Stimulated activated effector memory CD8-positive, alpha-beta T cell treated with anti-CD3 and anti-CD28 coated beads, Interleukin-12 subunit alpha, Interleukin-12 subunit beta, amount 100 ng/mL, for 72 hours (primary cell): Measurements from ENCODE around the gene CBLB.

Source experiments
- ATAC-seq: fragments of 150-1000 bp; cut with Tn5 transposase; 2 replicates; pipeline ENCODE4 v1.10.0; 2021
- DNase-seq, 2 donors: peaks; one replicate each; pipeline ENCODE4 v3.0.0; 2021 to 2022; ENCODE audit warnings: low spot score in 2 of 2
- H3K27ac Mint-ChIP-seq: one replicate; pipeline ENCODE4 v1.8.0; 2022; ENCODE audit warnings: mild to moderate bottlenecking, mixed read lengths
- H3K36me3 Mint-ChIP-seq: one replicate; pipeline ENCODE4 v1.8.0; 2022; ENCODE audit warnings: mild to moderate bottlenecking, mixed read lengths
- H3K4me1 Mint-ChIP-seq: one replicate; pipeline ENCODE4 v1.8.0; 2022; ENCODE audit warnings: mixed read lengths
- H3K4me3 Mint-ChIP-seq: one replicate; pipeline ENCODE4 v1.8.0; 2022; ENCODE audit warnings: mild to moderate bottlenecking, mixed read lengths
- H3K9me3 Mint-ChIP-seq: one replicate; pipeline ENCODE4 v1.8.0; 2022; ENCODE audit warnings: mixed read lengths

Gene CBLB

DNA sequence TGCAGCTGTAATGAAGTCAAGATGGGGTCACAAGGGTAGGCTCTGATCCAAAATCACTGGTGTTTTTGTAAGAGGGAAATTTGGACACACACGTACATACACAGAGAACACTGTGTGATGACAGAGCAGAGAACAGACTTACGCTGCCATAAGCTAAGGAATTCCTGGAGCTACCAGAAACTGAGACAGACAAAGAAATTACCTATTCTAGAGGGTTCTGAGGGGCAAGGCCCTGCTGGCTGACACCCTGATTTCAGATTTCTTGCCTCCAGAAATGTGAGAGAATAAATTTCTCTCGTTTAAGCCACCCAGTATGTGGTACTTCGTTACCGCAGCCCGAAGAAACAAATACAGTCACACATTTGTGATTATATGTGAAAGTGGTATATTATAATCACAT, 24.8 kb downstream of the CBLB start:
- Mint-ChIP-seq H3K9me3 (no peaks in the 10 kb centered on the region), H3K27ac (peak overlapping the region; percentile 13), H3K4me1 (peaks cover 54% of the 10 kb centered on the region), H3K36me3 (peaks cover 96% of the 10 kb centered on the region), H3K4me3 (no peak overlapping the region)
- DNase-seq (no peak), ATAC-seq (no peak)

DNA sequence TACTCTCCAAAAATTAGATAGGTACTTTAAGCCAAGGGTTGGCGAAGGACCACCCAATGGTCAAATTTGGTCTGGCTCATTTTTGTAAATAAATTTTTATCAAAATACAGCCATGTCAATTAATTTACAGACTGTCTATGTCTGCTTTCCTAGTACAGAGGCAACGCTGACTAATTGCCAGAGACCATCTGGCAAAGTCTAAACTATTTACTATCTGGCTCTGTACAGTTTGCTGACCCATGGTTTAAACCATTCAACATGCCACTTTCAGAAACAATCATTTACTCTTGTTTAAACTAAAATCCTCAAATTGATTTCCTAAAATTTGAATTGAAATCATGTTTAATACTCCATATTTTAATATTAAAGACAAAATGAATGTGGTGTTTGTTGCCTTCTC, 25.9 kb downstream of the CBLB start:
- peak overlapping the region; percentile 75 for H3K27ac Mint-ChIP-seq
- DNase-seq (no peak), ATAC-seq (no peak)
- no peak overlapping the region for H3K4me3 Mint-ChIP-seq
- H3K36me3 Mint-ChIP-seq = peaks cover 96% of the 10 kb centered on the region
- H3K9me3 Mint-ChIP-seq = no peaks in the 10 kb centered on the region
- H3K4me1 Mint-ChIP-seq = peaks cover 54% of the 10 kb centered on the region

DNA sequence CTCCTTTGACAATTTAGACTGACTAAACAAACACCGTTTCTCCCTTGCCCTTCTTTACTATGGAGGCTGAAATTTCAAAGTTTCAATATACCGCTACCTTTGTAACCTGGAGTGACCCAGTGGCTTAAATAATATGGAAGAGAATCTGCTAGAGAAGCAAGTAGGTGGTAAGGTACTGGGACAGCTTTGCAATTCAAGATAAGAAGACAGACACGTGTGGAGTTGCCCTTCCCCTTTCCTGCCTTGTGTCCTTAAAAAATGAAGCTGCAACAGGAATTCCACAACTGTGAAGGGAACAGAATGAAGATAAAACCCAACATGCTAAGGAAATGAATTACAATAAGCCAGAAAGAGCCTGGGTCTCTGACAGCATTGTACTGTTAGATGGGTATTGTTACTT, 26.4 kb downstream of the CBLB start:
- peaks cover 54% of the 10 kb centered on the region for H3K4me1 Mint-ChIP-seq
- H3K27ac Mint-ChIP-seq = peak overlapping the region; percentile 75
- no peak for ATAC-seq
- DNase-seq = no peak
- no peaks in the 10 kb centered on the region for H3K9me3 Mint-ChIP-seq
- H3K4me3 Mint-ChIP-seq = no peak overlapping the region
- H3K36me3 Mint-ChIP-seq = peaks cover 96% of the 10 kb centered on the region

DNA sequence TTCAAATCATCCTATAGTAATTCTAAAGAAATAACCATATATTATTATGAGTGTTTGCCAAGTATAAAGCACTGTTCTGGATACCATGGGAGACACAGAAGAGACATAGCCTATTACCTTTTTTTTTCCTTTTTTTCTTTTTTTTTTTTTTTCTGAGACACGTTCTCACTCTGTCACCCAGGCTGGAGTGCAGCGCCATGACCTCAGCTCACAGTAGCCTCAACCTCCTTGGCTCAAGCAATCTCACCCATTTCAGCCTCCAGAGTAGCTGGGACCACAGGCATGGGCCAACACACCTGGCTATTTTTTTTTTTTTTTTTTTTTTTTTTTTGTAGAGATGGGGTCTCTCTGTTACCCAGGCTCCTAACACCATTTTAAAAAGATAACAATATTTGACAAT, 30.9 kb downstream of the CBLB start:
- no peaks in the 10 kb centered on the region for H3K9me3 Mint-ChIP-seq
- H3K4me1 Mint-ChIP-seq = peaks cover 70% of the 10 kb centered on the region
- peak overlapping the region; percentile 66 for H3K4me3 Mint-ChIP-seq
- peak overlapping the region; percentile 90 for H3K27ac Mint-ChIP-seq
- H3K36me3 Mint-ChIP-seq = peaks cover 95% of the 10 kb centered on the region
- ATAC-seq (no peak), DNase-seq (no peak)

DNA sequence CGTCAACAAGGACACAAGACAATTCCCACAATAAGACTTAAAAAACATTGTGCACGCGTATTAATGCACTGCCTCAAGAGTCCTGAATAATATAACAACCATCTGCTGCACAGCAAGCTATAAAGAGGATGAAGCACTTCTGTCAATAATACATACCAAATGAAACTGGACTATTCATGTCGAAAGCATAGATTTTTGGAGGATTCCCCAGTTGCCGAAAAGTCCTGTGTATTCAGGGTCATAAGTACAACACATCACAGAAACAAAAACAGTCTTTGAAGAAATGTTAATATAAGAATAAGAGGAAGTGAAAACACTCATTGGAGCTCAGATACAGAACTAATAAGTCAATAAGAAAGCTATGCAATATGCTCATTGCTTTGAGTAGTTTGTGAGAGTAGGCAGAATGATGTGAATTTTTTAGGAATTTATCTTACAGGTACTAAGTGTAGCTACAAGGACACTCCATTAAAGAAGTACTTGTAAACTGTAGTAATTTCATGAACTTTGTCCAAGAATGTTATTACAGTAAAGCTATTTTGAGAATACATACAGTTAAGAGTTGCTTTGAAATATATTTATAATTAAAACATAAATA, 31.6 kb downstream of the CBLB start:
- H3K4me1 Mint-ChIP-seq = peaks cover 73% of the 10 kb centered on the region
- H3K4me3 Mint-ChIP-seq = peak overlapping the region; percentile 66
- H3K27ac Mint-ChIP-seq = peak overlapping the region; percentile 90
- no peak for DNase-seq
- H3K36me3 Mint-ChIP-seq = peaks cover 95% of the 10 kb centered on the region
- peak; percentile 75 for ATAC-seq
- no peaks in the 10 kb centered on the region for H3K9me3 Mint-ChIP-seq

DNA sequence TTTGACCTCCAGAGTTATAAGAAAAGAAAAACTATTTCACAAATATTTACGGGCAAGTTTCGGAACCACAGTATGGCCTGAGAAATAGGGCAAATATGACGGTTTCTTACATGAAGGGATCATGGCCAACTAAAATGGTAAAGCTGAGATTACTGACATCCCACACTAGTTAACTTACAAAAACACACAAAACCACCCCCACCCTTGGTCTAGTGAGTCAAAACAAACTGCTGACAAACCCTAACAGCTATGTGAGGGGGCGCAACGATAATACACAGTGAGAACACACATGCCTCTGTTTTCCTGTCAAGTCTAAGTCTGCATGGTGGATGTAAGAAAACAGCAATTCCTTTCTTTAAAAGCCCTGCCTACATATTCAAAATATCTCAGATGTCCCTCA, 32.3 kb downstream of the CBLB start:
- Mint-ChIP-seq H3K27ac (peak overlapping the region; percentile 90), H3K9me3 (no peaks in the 10 kb centered on the region), H3K4me3 (peak overlapping the region; percentile 66), H3K4me1 (peaks cover 74% of the 10 kb centered on the region), H3K36me3 (peaks cover 94% of the 10 kb centered on the region)
- DNase-seq (peak in 1 of 2 donors; percentile 80), ATAC-seq (peak; percentile 93)

DNA sequence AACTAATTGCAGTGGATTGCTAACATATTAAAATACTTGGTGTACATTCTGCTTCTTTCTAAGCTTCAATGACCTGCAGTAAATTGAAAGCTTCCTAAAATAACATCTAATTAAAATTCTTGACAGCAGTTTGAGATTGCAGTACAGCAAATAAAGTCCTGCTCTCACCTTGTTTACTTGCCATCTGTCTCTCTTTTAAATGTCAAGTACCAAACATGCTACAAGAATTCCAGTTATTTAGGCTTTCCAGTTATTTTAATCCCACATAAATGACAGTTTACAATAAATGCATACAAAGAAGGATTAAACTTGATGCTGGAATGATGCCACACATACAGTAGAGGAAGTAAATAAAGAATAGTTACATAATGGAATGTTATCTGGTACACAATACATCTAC, 33.2 kb downstream of the CBLB start:
- no peak for DNase-seq
- ATAC-seq = no peak
- H3K9me3 Mint-ChIP-seq = no peaks in the 10 kb centered on the region
- peaks cover 83% of the 10 kb centered on the region for H3K4me1 Mint-ChIP-seq
- peak overlapping the region; percentile 66 for H3K4me3 Mint-ChIP-seq
- peaks cover 94% of the 10 kb centered on the region for H3K36me3 Mint-ChIP-seq
- peak overlapping the region; percentile 90 for H3K27ac Mint-ChIP-seq

DNA sequence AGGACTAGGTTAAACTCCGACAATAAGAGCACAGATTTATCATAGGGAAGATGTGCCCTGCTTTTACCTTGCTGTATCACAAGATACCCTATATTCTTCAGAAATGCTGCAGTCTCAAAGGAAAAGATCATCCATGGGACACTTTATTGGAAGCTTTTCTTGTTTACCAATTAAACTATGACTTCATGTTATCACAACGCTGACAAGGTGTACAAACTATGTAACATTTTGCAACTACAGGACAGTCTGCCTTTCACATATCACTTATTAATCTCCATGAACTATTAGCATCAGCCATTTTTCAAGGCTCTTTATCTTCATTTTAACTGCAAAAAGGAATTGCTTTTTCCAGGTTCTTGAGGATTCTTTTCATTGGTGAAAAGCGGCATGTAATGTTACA, 34.0 kb downstream of the CBLB start:
- Mint-ChIP-seq H3K9me3 (no peaks in the 10 kb centered on the region), H3K4me3 (peak overlapping the region; percentile 66), H3K27ac (peak overlapping the region; percentile 90), H3K4me1 (peaks cover 85% of the 10 kb centered on the region), H3K36me3 (peaks cover 94% of the 10 kb centered on the region)
- DNase-seq (no peak), ATAC-seq (no peak)

DNA sequence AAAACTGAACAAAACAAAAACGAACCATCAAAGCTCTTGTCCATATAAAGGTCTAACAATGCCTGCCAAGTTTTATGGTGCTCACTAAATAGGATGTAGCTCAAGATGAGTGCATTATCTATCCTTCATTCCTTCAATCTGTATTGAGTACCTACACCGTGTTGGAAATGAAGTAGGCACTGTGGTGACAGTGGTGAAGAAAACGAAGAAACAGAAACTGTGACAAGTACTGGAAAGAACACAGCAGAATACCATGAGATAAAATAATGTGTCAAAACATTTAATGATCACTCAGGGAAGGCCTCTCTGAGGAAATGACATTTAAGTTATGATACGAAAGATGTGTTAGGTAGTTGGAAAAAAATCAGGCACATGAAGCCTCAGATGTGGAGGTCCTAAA, 36.2 kb downstream of the CBLB start:
- peaks cover 80% of the 10 kb centered on the region for H3K4me1 Mint-ChIP-seq
- H3K9me3 Mint-ChIP-seq = no peaks in the 10 kb centered on the region
- DNase-seq = no peak
- peak; percentile 71 for ATAC-seq
- H3K27ac Mint-ChIP-seq = peak overlapping the region; percentile 88
- H3K4me3 Mint-ChIP-seq = peak overlapping the region; percentile 60
- H3K36me3 Mint-ChIP-seq = peaks cover 91% of the 10 kb centered on the region

DNA sequence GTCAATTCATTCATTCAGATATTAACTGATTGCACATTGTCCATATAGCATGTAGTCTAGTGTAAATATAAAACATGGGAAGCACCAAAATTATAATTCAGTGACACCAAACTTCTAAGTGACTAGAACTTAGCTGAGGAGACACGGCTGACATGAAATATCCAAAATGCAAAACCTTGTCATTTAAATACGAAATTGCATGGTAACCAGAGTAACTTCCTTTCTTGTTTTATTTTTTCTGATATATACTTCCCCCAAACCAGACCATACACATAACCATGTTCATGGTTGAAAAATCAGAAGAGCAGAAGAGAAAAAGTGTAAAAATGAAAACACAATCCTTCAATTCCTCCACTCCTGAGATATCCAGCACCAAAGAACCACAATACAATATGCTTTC, 38.0 kb downstream of the CBLB start:
- DNase-seq (no peak), ATAC-seq (no peak)
- Mint-ChIP-seq H3K4me1 (peaks cover 78% of the 10 kb centered on the region), H3K27ac (peak overlapping the region; percentile 88), H3K36me3 (peaks cover 90% of the 10 kb centered on the region), H3K9me3 (no peaks in the 10 kb centered on the region), H3K4me3 (peak overlapping the region; percentile 60)

DNA sequence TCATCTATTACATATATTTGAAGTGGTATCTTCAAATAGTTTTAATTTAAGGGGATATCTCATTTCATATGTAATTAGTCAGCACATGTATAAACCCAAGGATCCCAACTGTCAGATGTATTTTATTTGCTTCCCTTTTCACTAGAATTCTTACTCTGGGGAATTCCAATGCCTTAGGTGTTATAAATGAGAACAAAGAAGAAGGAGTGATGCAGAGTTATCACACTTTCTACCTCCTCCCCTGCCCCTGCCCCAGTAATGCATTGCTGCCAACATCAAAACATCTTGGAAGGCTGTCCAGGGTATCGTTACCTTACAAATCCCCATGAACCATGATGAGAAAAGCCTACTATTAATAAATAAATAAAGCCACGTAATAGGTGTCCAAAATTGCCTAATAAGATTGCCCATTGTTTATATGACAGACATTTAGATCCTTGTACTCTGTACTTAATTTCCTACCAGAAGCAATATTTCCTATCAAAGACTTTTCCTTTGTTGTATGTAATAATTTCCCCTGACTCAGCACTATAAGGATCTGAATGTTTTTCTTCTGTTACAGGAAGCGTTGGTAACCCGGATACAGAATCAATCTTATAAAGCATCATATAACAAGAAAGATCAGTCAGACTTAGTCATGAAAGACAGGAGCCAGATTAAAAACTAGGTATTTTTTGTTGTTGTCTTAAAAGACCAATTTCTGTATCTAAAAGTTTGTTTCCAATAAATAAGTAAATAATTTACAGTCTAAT, 38.8 kb downstream of the CBLB start:
- DNase-seq (no peak), ATAC-seq (peak; percentile 59)
- Mint-ChIP-seq H3K4me1 (peaks cover 71% of the 10 kb centered on the region), H3K36me3 (peaks cover 91% of the 10 kb centered on the region), H3K4me3 (peak overlapping the region; percentile 60), H3K27ac (peak overlapping the region; percentile 88), H3K9me3 (no peaks in the 10 kb centered on the region)

DNA sequence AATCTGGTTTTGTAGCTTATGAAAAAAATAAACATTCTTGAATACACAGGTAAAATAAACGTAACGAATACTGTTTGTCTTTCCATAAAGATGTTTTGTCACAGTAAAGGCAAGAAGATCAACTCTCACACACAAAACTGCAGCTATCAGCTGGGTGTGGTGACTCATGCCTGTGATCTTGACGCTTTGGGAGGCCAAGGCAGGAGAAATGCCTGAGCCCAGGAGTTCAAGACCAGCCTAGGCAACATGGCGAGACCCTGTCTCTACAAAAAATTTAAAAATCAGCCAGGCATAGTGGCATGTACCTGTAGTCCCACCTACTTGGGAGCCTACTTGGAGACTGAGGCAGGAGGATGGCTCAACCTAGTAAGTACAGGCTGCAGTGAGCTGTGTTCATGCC, 39.6 kb downstream of the CBLB start:
- Mint-ChIP-seq H3K9me3 (no peaks in the 10 kb centered on the region), H3K4me3 (peak overlapping the region; percentile 60), H3K36me3 (peaks cover 88% of the 10 kb centered on the region), H3K4me1 (peaks cover 70% of the 10 kb centered on the region), H3K27ac (peak overlapping the region; percentile 88)
- DNase-seq (no peak), ATAC-seq (no peak)

DNA sequence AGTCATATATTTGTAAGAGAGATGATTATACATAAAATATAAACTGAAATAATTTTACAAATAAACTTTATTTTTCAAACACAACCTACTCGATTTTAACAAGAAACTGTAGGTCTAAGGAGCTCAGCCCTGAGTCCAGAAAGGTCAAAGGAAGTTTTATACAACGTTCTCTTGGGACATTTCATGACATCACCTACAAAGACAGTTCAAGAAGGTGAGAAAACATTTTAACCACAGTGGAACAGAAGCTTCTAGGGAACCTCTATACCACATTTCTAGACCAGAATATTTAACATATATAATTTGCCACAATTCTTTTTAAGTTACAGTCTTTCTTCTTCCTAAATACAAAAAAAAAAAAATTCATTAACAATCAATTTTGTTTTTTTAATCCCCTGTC, 40.1 kb downstream of the CBLB start:
- DNase-seq (no peak), ATAC-seq (peak; percentile 51)
- Mint-ChIP-seq H3K4me1 (peaks cover 73% of the 10 kb centered on the region), H3K4me3 (peak overlapping the region; percentile 60), H3K27ac (peak overlapping the region; percentile 88), H3K9me3 (no peaks in the 10 kb centered on the region), H3K36me3 (peaks cover 87% of the 10 kb centered on the region)

DNA sequence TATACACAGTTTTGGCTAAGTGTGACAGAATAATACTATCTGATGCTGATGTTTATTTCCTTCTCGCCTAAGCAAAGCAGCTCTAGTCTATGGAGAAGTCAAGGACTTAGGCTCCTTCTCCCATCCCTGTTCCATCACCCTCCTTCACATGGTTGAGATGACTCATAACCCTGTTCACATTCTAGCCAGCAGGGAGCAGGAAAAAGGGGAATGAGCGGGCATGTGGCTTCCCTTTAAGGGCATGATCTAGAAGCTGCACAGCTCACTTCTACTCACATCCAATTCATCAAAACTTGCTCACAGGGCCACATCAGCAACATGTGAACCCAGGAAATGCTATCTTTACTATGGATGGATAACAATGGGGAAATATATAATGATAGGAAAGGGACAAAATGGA, 40.9 kb downstream of the CBLB start:
- no peaks in the 10 kb centered on the region for H3K9me3 Mint-ChIP-seq
- ATAC-seq (no peak), DNase-seq (no peak)
- H3K36me3 Mint-ChIP-seq = peaks cover 91% of the 10 kb centered on the region
- H3K27ac Mint-ChIP-seq = peak overlapping the region; percentile 94
- peak overlapping the region; percentile 62 for H3K4me3 Mint-ChIP-seq
- peaks cover 79% of the 10 kb centered on the region for H3K4me1 Mint-ChIP-seq

DNA sequence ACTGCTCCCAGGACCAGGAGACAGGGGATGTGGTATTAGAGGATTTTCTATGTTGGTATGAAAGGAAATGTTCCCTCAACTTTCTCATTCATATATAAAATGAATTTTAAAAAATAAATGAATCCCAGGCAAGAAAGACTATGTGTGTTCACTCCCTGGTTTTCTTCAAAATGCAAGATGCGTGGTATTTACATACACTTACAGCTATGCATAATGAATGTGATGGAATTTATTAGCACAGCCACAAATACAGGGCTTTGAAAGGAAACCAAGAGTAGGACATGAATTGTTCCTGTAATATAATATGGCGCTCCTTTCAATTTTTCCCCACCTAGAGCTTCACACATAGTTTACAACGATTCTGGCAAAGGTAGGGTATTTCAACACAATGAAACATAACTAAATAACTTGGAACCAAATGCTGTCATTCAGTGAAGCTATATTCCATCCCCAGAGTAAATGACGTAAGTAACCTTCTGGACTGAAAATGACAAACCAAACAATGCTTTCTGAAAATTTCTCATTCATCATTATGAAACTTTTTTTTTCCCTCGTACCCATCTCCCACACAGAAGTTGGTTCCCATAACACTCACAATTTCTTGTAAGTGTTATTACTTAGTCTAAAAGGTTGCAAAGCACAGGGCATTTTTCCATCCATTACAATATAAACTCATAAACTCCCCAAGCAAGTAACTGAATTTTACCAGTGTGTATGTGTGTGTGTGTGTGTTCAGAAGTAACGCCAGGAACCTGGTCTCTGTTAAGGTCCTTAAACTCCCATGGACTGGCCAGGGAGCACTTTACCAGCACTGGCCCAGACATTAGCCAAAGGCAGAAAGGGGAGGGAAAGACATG, 41.8 kb downstream of the CBLB start:
- peak overlapping the region; percentile 62 for H3K4me3 Mint-ChIP-seq
- H3K36me3 Mint-ChIP-seq = peaks cover 91% of the 10 kb centered on the region
- no peak for DNase-seq
- peak overlapping the region; percentile 94 for H3K27ac Mint-ChIP-seq
- no peaks in the 10 kb centered on the region for H3K9me3 Mint-ChIP-seq
- peak; percentile 65 for ATAC-seq
- peaks cover 78% of the 10 kb centered on the region for H3K4me1 Mint-ChIP-seq
